ENCODE data around the gene DIP2C.

GRCh38 chr10:551373-552252, 137.9 kb downstream of the DIP2C start:
- no peak for TF ChIP-seq CTCF (IDR thresholded peaks at IDR 0.05; ENCODE audit: borderline replicate concordance, extremely low read depth, low read length, poor library complexity, severe bottlenecking)
- no peak for TF ChIP-seq EZH2 (IDR thresholded peaks at IDR 0.05; ENCODE audit: borderline replicate concordance, low read depth, low read length, severe bottlenecking)

Data from DND-41 (cell line).